NK-92 (cell line): ENCODE results near the gene PPARA.

Experiments used
- DNase-seq: peaks from one replicate; lab custom pipeline; 2025; ENCODE audit not compliant: unreplicated experiment; lab: John Stamatoyannopoulos, UW

The PPARA gene

DNA sequence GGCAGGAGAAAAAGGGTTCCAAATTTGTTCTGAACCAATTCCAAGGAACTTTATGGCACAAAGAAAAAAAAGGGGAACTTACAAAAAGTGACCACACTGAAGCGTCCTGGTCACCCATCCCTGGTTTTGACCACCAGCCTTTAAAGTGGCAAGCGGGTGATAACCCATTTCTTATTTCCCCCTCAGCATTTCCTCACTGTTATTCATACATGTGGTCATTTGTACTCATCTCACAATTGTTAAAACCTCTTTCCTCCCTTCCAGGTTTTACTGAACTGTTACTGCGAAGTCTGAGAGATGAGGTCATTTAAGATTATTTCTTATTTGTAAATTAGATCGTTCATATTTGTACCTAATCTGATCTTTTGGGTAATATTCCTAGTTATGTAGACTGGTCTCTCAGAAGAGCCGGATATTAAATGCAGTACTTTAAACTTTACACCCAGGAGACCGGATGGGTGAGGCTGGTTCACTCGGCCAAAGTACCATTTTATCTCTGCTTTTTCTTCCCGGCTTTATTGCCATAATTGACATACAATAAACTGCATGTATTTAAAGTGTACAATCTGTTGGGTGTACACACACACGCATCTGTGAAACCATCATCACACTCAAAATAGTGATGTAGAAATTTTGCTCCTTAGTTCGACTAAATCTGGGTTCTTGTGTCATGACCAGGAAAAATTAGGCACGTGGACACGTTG lies 52.7 kb downstream of the PPARA start:
- DNase-seq, result no peak

DNA sequence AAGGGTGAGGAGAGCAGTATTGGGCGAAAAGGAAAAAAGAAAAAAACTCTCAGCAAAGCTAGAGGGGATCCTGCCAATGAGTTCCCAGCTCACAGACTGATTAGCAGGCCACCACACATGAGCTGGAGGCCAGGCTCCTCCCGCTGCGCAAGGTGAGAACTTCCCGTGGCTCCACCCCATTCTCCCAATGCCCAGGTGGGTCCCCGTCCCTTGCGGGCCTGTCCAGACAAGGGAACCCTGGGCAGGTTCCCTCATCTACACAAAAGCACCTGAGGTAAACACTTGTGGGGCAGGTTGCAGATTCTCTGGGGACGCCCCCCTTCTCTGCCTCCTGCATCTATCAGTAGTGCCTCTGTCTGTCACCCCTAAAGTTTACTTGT lies 53.3 kb downstream of the PPARA start:
- DNase-seq, result no peak

DNA sequence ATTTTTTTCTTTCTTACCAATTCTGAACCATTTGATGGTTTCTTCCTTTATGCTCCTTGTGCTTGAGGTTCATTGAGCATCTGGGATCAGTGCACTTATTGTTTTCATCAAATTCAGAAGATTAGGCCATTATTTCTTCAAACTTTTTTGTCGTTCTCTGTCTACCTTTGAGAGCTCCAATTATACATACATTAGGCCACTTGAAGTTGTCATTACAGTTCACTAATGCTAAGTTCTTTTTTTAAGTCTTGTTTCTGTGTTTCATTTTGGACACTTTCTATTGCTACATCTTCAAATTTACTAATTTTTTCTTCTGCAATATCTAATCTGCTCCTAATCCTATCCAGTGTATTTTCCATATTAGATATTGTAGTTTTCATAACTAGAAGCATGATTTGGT lies 58.9 kb downstream of the PPARA start:
- DNase-seq, result no peak

DNA sequence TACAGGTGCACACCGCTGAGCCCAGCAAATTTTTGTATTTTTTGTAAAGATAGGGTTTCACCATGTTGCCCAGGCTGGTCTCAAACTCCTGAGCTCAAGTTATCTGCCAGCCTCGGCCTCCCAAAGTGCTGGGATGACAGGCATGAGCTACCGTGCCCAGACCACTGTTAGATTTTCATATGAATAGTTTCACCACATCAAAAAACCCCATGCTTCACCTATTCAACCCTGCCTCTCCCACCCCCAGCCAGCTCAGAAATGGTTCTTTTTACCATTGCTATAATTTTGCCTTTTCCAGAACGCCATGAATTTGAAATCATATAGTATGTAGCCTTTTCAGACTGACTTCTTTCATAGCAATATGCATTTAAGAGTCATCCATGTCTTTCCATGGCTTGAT lies 61.9 kb downstream of the PPARA start:
- DNase-seq, result no peak

DNA sequence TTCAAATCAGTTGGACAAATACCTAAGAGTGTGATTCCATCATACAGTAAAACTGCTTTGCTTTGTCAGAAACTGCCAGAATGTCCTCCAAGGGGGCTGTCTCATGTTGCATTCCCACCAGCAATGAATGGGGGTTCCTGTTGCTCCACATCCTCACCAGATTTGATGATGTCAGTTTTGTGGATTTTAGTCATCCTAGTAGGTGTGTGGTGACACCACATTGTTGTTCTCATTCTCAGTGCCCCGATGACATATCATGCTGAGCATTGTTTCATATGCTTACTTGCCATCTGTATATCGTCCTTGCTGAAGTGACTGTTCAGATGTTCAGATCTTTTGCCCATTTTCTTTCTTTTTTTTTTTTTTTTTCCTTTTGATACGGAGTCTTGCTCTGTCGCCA lies 62.7 kb downstream of the PPARA start:
- DNase-seq, result no peak

DNA sequence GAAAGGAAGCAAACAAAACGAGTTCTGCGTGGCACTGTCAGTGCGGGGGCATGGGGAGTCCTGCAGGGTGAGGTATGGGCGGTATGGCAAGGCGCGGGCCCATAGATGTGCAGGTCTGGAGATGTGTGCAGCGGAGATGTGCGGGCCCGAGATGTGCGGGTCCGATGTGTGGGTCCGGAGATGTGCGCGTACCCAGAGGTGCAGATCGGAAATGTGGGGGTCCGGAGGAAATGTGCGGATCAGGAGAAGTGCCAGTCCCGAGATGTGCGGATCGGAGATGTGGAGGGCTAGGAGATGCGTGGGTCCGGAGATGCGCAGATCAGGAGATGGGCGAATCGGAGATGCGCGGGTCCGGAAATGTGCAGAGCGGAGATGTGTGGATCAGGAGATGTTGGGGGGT lies 63.8 kb downstream of the PPARA start:
- no peak for DNase-seq

DNA sequence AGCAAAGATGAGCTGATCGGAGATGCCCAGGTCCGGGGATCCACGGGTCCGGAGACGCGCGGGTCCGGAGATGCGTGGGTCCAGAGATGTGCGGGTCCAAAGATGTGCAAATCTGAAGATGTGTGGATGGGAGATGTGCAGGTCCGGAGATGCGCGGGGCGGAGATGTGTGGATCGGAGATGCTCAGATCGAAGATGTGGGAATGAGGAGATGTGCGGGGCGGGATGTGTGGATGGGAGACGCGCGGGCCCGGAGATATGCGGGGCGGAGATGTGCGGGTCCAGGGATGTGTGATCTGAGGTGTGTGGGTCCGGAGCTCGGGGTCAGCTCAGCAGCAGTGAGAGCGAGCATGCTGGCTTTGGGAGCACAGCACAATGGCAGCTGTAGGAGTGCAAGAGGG lies 64.3 kb downstream of the PPARA start:
- DNase-seq, result no peak

DNA sequence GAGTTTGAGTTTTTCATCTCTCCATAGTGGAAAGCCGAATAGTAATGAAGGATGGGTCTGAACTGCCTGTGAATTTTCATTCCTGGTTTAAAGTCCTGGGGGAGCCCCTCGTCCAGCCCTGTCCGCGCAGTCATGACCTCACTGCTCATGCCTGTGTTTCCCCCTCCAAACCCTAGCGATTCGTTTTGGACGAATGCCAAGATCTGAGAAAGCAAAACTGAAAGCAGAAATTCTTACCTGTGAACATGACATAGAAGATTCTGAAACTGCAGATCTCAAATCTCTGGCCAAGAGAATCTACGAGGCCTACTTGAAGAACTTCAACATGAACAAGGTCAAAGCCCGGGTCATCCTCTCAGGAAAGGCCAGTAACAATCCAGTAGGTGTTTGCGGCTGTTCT lies 69.3 kb downstream of the PPARA start:
- DNase-seq, result no peak

DNA sequence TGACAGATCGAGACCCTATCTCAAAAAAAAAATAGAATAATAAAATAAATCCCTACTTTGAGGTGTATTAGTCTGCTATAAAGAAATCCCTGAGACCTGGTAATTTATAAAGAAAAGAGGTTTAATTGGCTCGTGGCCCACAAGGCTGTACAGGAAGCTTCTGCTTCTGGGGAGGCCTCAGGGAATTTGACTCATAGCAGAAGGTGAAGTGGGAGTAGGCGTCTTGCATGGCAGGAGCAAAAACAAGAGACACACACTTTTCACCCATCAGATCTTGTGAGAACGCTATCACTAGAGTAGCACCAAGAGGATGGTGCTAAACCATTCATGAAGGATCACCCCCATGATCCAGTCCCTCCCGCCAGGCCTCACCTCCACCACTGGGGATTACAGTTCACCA lies 70.6 kb downstream of the PPARA start:
- DNase-seq, result no peak

DNA sequence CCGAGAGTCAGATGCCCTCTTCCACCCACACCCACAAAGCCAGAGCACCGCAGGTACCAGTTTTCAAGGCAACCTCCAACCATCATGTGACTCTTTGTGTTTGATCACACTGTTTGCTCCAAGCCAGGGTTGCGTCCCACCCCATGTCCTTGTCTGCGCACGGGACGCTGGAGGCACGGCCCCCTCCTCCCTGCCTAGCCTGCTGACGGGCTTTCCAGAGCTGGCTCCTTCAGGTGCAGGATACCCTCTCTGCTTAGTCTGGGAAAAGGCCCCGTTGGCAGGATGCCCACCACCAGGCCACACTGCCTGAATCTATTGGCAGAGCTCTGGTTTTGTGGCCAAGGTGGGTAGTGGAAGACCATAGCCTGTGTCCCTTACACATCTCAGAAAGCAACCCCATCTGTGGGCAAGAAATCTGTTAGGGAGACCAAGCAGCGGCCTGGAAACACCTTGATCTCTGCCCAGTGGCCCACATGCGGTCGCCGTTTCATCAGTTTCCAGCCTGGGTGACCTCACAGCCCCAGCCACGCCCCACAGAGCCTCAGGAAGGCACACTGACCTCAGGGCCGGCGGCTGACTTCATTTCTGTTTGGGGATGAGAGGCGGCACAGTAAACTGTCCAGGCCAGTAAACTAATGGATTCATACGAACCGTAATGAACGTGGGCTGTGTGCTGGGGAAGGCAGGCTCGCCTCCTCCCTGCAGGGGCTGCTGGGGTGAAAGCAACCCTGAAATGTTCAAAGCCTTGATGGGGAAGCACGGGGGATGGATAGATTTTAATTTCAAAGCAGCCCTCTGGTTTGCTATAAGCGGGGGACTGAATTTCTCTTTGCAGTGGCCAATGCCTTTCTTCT lies 73.9 kb downstream of the PPARA start:
- DNase-seq, result no peak

DNA sequence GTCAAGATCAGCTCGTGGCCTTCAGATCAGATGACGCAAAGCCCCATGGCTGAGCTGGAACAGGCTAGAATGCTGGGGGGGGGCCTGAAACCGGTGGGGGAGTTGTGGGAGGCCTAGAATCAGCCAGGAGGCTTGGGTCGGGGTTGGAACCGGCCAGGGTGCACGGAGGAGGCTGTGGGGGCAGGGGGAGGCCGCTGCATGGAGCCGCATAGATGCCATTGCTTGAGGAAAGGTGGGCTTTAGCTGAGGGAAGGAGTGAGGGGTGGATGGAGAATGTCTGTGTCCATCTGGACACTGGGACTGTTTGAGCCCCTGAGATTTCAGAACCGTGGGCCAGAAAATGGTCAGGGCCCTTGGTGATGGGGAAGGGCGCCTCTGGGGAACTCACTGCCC lies 74.6 kb downstream of the PPARA start:
- DNase-seq, result no peak

DNA sequence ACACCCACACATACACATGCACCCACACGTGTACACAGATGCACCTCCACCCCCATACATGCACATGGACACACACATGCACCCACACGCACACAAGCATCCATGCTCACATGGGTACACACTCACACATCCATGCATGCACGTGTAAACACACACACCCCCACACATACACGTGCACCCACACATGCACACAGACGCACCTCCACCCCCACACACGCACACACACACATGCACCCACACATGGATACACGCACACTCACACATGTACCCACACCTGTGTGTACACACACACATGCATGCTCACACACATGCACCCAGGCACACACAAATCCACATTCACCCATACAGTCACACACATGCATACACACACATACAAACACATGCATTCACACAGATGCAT lies 75.3 kb downstream of the PPARA start:
- DNase-seq, result no peak

DNA sequence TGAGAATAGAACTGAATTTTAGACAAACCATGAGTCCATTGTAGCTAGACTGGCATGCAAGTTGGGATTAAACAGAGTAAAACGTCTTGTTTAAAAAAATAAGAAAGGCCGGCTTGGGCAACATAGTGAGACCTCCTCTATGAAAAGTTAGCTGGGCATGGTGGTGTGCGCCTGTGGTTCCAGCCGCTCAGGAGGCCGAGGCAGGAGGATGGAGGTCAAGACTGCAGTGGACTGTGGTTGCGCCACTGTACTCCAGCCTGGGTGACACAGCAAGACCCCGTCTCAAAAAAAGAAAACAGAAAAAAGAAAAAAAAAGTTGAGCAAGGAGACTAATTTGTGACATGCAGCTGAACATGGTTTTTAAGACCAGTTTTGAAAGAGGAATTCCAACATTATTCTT lies 76.3 kb downstream of the PPARA start:
- no peak for DNase-seq

DNA sequence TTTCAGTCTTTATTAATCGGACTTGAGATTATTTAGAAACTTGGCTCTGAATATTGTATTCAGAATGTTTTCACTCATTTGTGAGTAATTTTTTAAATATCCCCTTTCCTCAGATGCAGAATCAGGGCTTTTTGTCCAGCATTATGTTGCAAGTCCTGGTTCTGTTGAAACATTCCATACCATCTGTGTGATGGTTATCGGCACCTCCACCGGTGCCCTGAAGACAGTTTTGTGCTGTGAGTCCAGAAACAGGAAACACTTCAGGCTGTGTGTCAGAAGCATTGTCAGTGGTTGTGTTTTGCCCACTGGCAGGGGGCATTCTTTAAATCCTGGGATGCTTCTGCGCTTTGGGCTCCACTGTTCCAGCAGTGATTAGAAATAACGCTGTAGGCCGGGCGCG lies 79.4 kb downstream of the PPARA start:
- no peak for DNase-seq

DNA sequence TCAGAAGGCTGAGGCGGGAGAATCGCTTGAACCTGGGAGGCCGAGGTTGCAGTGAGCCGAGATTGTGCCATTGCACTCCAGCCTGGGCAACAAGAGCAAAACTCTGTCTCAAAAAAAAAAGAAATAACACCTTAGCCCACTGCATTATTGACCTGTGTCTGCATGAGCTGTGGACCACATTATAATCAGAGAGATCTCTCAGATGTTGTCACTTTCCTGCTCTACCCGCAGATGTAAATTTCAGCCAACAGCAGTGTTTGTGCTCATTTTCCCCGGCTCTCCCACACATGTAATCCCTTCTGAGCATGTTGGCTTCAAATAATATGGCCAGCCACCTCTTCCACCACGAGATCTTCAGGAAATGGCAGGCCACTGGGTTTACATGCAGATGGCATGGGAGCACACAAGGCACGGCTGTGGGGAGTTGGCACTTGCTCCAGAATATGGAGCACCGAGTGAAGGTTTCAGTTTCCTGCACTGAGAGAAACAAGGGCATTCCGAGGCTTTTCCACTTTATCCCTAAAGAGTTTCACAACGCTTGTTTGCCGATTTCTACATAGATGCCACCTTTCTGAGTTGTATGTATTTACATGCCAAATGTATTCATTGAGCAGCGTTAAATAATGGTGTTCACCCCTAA lies 80.1 kb downstream of the PPARA start:
- no peak for DNase-seq

DNA sequence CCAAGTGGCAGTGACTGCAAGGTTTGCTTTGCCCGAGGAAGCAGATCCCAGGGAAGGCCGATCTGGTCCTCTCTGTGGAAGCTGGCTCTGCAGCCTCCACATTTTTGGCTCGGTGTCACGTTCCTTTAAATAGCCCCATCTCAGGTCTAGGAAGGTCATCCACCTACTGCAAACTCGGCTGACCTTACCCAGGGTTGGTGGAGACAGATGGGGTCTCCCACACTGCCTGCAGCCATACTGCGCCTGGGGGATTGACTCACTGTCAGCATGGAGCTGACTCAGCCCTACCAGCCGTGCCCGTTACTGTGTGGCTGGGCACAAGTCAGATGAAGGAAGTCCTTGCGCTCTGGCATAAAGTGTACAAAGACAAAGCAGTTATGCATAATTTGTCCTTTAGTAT lies 82.9 kb downstream of the PPARA start:
- no peak for DNase-seq

DNA sequence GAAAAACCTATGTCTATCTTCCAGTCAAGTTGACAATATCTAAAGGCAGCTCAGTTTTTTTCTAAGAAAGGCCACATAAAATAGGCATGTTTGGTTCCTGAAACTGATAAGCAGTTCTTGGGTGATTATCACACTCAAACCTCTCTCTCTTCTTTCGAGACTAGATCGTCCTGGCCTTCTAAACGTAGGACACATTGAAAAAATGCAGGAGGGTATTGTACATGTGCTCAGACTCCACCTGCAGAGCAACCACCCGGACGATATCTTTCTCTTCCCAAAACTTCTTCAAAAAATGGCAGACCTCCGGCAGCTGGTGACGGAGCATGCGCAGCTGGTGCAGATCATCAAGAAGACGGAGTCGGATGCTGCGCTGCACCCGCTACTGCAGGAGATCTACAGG lies 84.6 kb downstream of the PPARA start:
- no peak for DNase-seq

DNA sequence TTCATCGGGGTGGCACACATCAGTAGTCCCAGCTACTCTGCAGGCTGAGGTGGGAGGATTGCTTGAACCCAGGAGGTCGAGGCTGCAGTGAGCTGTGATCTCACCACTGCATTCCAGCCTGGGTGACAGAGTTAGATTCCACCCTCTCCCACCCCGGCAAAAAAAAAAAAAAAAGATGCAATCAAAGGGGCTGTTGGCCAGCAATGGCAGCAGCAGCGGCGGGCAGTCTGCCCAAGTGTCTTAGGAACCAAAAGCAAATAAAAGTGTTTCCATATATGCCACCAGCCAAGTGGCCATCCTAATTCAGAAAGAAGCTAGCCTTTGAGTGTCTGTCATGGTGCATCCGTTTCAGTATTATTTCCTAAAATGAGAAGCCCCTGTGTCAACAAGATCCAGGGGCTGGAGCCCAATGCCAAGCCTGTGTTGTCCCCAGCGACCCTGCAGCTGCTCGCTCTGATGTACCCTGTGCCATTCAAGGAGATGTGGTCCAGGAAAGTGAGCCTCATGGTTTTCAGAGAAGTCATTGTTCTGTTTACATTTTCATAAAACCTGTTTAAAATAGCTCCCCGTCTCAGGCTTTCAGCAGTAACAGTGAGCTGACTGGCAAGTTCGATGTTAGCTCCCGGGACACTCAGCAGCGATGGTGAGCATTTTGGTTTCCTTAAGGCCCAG lies 87.3 kb downstream of the PPARA start:
- DNase-seq, result no peak

DNA sequence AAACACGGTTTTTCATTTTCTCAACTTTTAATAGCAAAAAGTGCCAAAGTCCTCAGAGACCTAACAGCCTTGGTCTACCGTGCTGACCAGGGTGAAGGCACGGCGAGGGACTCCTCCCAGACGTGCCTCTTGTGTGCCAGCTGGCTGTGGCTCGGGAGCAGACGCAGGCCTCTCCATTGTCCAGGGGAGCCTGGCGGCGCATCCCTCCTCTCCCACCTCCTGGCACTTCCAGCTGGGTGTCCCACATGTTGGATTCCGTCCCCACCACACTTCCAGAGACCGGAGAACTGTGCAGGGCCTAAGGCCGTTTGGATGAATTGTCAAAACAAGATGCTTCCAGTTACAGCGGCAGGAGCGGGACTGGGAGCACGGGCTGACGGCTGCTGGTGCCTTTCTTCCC lies 88.2 kb downstream of the PPARA start:
- no peak for DNase-seq

DNA sequence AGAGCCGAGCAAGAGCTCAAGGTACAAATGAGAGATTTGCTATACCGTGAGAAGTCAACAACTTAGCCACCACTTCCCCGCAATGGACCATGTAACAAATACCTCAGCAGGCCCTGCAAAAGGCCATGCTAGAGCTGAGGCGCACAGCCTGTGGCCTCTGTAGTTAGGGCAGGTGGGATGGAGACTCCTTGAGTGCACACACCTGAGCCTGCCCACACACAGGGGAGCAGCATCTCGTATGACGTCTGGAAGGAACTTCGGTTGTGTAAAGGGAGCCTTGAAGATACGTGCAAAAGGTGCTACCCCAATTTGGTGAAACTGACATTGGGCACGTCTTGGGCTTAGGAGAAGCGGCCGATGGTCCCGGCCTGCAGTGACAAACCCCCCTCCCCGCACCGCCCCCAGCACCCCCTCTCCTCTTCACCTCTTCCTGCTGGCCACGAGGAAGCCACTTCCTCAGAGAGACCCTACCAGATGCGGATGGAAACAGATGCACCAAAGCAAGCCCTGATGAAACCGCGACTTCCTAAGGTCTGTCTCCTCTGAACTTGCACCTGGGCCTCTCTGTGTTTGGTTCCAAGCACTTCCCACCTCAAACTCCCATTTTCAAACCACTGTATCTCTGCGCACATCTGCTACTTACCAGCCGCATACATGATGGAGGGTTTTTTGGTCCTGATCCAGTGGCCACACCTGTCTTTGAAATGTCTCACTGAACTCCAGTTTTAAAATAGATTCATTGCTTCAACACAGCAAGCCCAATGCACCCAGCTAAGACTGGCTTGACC lies 89.1 kb downstream of the PPARA start:
- DNase-seq, result no peak

DNA sequence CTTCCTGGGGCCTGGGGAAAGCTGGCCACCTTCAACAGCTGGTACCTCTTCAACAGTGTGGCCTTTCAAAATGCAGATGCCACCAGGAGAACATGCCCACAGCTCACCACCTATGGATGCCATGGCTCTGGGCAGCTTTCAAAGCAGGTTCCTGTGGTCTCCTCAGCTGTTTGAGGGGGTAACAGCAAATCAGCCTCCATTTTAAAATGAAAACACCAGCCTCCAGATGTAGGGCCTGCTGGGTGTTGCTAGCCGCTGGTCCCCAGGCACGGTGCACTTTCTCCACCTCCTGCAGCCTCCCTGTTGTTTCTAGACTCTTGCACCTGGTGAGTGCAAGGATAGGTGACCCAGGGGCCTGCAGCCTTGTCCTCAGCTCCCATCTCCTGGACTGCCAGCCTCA lies 89.7 kb downstream of the PPARA start:
- no peak for DNase-seq
